Panc1 (cell line): ENCODE data around the gene TCP11L2. TPM values are rescaled to one million over a fixed set of nuclear protein-coding genes. Genes with fewer than 3 reads are reported as not detected.

Experiments
- ATAC-seq: fragments of 200-7000 bp; cut with Tn5 transposase; 2 replicates; pipeline ENCODE4 v1.9.1; 2020; ENCODE audit warnings: mild to moderate bottlenecking, moderate library complexity
- BruUV-seq: library from RNA; stranded (reverse); fragments of 400-500 nt; replicated peaks from 2 replicates; lab custom pipeline; 2021; lab: Mats Ljungman, UMichigan
- CTCF ChIA-PET: fragments of 300-600 bp; sonication (Branson Sonifier 250); formaldehyde crosslinking; loops from one replicate; lab custom pipeline; 2022; ENCODE audit warnings: antibody characterized with exemption; lab: Charles Lee
- POLR2A ChIA-PET: fragments of 300-600 bp; sonication (Branson Sonifier 250); formaldehyde crosslinking; loops from one replicate; lab custom pipeline; 2022; ENCODE audit warnings: antibody characterized with exemption; lab: Charles Lee
- DNase-seq: peaks from one replicate; pipeline ENCODE4 v3.0.0-alpha.2; 2010; ENCODE audit warnings: low read depth, low spot score
- H3K27ac ChIP-seq: 2 replicates; pipeline ENCODE4 v1.5.1; 2011; ENCODE audit warnings: mild to moderate bottlenecking, low read length, inconsistent platforms
- H3K27me3 ChIP-seq: fragments of 200-500 bp; sonication (Bioruptor generic); 2 replicates; pipeline ENCODE4 v1.6.0; 2014; ENCODE audit warnings: low read length, inconsistent platforms; ENCODE audit not compliant: control insufficient read depth, insufficient read depth
- H3K36me3 ChIP-seq: fragments of 200-500 bp; sonication (Bioruptor generic); 2 replicates; pipeline ENCODE4 v1.5.1; 2014; ENCODE audit warnings: inconsistent platforms, mild to moderate bottlenecking, low read length, moderate library complexity; ENCODE audit not compliant: control insufficient read depth, insufficient read depth
- H3K4me1 ChIP-seq: 2 replicates; pipeline ENCODE4 v1.5.1; 2011; ENCODE audit warnings: inconsistent platforms, mild to moderate bottlenecking, low read length, moderate library complexity; ENCODE audit not compliant: control insufficient read depth, insufficient read depth
- H3K4me3 ChIP-seq, 2 experiments: 2 replicates each; pipeline ENCODE4 v1.5.1; 2011 to 2012; ENCODE audit warnings: low read depth in 2 of 2, low read length in 2 of 2, mild to moderate bottlenecking in 2 of 2, inconsistent platforms in 1 of 2, moderate library complexity in 1 of 2
- H3K9me3 ChIP-seq: fragments of 200-500 bp; sonication (Bioruptor generic); 2 replicates; pipeline ENCODE4 v1.5.1; 2014; ENCODE audit warnings: low read depth, mild to moderate bottlenecking, inconsistent platforms, low read length, moderate library complexity; ENCODE audit not compliant: control insufficient read depth, insufficient read depth
- CTCF ChIP-seq: fragments of 450-650 bp; IDR thresholded peaks from 2 replicates; pipeline ENCODE4 v1.5.1; 2017; ENCODE audit warnings: mild to moderate bottlenecking
- POLR2AphosphoS5 ChIP-seq: IDR thresholded peaks from 2 replicates; pipeline ENCODE4 v1.6.1; 2012; ENCODE audit warnings: mild to moderate bottlenecking, low read depth, low read length, moderate library complexity
- REST ChIP-seq, 2 experiments: IDR thresholded peaks; 2 replicates each; pipeline ENCODE4 v1.6.1; 2011 to 2012; ENCODE audit warnings: low read depth in 2 of 2, control low read depth in 1 of 2, low read length in 1 of 2, mild to moderate bottlenecking in 1 of 2, moderate library complexity in 1 of 2; ENCODE audit not compliant: insufficient read depth in 1 of 2
- SIN3A ChIP-seq: IDR thresholded peaks from 2 replicates; pipeline ENCODE4 v1.6.1; 2012; ENCODE audit warnings: low read depth, mild to moderate bottlenecking, low read length, moderate library complexity, borderline replicate concordance; ENCODE audit not compliant: insufficient read depth
- TCF7L2 ChIP-seq: IDR thresholded peaks from 2 replicates; pipeline ENCODE4 v1.6.1; 2011; ENCODE audit warnings: mild to moderate bottlenecking, low read depth, low read length, inconsistent platforms
- in situ Hi-C: cut with HindIII; loops from 2 replicates; pipeline ENCODE4 v1.10.0; 2016; ENCODE audit warnings: low sequenced_read_pairs, low pct_unique_long_range_greater_than_20kb
- intact Hi-C: fragments of 100-400 bp; cut with micrococcal nuclease; formaldehyde crosslinking; loops from one replicate; pipeline ENCODE4 v1.10.0; 2022; ENCODE audit not compliant: unreplicated experiment
- total RNA-seq: library from RNA; stranded (reverse); gene quantifications from one replicate; pipeline ENCODE4 v1.2.1, GENCODE V29; 2021; ENCODE audit not compliant: unreplicated experiment

Gene TCP11L2
- total RNA-seq, 1 experiment from 2014 or later, result 3.5 TPM

- ATAC-seq (peak; percentile 89), DNase-seq (peak; percentile 80)
- intact Hi-C loops, result no loop called here
- Histone ChIP-seq H3K27me3 (no peaks in the 10 kb centered on the region), H3K27ac (no peak overlapping the region), H3K4me3 (no peak overlapping the region), H3K36me3 (no peaks in the 10 kb centered on the region), H3K9me3 (no peaks in the 10 kb centered on the region), H3K4me1 (no peaks in the 10 kb centered on the region)
- no peak for TF ChIP-seq CTCF
- ChIA-PET CTCF (no interaction called here), POLR2A (no interaction called here)
- in situ Hi-C loops, result no loop called here
- no TSS peak for BruUV-seq
Observed at GRCh38 chr12:106296179-106296877, 6.2 kb upstream of the TCP11L2 start.

GRCh38 chr12:106297075-106297474 lies 5.5 kb upstream of the TCP11L2 start:
- BruUV-seq, result no TSS peak
- H3K9me3 ChIP-seq, result no peaks in the 10 kb centered on the region
- ATAC-seq (no peak), DNase-seq (no peak)
- in situ Hi-C loops, result no loop called here
- no peak overlapping the region for H3K27ac ChIP-seq
- POLR2A ChIA-PET, result no interaction called here
- H3K27me3 ChIP-seq, result no peaks in the 10 kb centered on the region
- TF ChIP-seq CTCF (no peak), REST (IDR thresholded peaks at IDR 0.05; ENCODE audit: insufficient read depth in 1 of 2, low read depth in 2 of 2, low read length in 1 of 2) (no peak), TCF7L2 (no peak), SIN3A (no peak), POLR2AphosphoS5 (no peak)
- H3K4me3 ChIP-seq, result no peak overlapping the region
- CTCF ChIA-PET, result no interaction called here
- intact Hi-C loops, result no loop called here
- peaks cover 5% of the 10 kb centered on the region; the same call in 1 of the 2 replicates for H3K4me1 ChIP-seq
- no peaks in the 10 kb centered on the region for H3K36me3 ChIP-seq
